NCI-H2196 treated with DMSO at 0.1 percent for 48 hours (cell line): ENCODE data around the gene SLC35E1.
"Not testable (repeated sequence)": the region's sequence is repeated elsewhere in the genome, so short reads cannot be mapped to it uniquely, and the experiment has no call there.

Source experiments
- DNase-seq: peaks from one replicate; lab custom pipeline; 2025; ENCODE audit not compliant: unreplicated experiment; lab: John Stamatoyannopoulos, UW

Gene SLC35E1

GRCh38 chr19:16551902-16552301 lies 20.3 kb downstream of the SLC35E1 start:
- not testable (repeated sequence) for DNase-seq

GRCh38 chr19:16548956-16549355 lies 23.3 kb downstream of the SLC35E1 start:
- DNase-seq, result no peak

GRCh38 chr19:16544473-16545231 lies 27.6 kb downstream of the SLC35E1 start:
- DNase-seq, result no peak

DNA sequence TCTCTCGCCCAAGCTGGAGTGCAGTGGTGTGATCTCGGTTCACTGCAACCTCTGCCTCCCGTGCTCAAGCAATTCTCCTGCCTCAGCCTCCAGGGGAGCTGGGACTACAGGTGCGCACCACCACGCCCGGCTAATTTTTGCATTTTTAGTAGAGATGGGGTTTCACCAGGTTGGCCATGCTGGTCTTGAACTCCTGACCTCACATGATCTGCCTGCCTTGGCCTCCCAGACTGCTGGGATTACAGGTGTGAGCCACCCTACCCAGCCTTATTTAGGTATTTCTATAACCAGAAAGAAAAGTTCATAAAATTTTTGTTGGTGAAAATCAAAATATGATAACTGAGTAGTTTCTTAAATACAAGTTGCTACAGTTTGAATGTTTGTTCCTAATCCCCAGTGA lies 28.5 kb downstream of the SLC35E1 start:
- not testable (repeated sequence) for DNase-seq

GRCh38 chr19:16542910-16543472 lies 29.2 kb downstream of the SLC35E1 start:
- DNase-seq, result no peak

DNA sequence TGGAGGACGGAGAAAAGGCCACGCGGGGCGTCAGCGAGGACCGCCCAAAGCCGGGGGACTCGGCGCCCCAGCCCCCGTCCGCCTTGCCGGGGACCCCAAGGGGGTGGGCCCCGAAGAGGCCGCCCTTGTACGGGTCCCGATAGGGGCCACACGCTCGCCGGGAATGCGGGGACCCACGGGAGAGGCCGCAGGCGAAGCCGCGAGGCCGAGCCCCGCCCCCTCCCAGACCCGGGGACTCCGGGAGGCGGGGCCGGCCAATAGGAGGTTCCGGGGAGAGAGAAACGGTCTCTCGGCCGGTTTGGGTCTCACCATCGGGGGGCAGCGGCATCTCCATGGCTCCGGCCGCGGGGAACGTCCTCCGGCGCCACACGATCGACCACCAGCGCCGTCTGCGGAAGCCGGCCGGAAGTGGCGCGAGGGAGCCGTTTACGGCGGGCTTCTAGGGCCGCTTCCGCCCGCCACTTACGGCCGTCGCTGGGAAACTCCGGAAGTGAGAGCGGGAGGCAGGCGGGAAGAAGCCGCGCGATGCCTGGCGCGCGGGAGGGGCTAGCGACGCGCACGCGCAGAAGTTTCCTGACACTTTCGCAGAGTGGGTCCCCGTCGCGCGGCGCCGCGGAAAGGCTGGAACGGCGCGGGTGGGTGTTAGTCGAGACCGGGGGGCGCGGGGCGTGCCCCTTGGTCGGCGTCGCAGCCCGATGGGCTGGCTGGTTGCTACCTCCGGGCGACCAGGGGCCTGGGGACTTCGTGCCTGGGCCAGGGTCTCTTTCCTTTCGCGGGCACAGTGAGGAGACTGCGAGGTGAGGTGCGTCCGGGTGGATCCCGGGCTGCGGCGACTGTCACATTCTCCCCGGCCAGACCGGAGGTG lies 29.9 kb downstream of the SLC35E1 start, which contains the start of gene CHERP:
Gene CHERP, minus strand, starts transcription at position 393 of the 865 bp plus-strand sequence. Its CDS starts 59 bp downstream, at position 334.
- DNase-seq, result peak; percentile 90

- no peak for DNase-seq
These were observed 30.6 kb downstream of the SLC35E1 start for GRCh38 chr19:16541526-16542044.

DNA sequence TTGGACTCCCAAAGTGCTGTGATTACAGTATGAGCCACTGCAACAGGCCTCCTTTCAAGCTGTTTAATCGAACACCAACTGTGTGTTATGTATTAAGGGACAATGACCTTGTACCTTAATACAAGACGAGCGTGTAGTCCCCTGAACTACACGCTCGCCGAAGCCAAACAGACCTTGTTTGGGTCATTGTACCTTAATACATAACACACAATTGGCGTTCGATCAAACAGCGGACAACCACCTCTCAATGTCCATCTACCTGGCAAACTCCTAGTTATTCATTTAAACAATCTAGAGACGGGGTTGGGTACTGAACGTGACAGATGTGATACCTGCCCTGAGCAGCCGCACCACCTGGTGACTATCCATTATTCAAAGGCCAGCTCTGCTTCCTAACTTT lies 31.3 kb downstream of the SLC35E1 start:
- no peak for DNase-seq

DNA sequence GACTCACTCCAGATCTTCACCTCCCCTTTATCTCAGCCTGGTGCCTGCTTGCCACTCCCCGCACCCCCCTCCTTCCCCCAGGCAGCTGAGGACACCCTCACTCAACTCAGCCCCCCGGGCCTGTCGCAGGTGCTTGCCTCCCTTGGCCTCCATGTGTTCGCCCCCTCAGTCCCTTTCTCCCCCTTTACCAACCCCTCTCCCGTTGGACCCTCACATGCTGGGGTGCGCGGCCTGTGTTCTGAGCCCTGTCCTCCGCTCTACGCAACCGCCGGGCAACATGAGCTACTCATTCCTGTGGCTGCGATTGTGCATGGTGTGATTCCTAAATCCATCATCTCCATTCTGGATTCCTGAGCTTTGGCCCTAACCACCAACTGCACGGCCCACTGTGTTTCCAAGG lies 35.1 kb downstream of the SLC35E1 start:
- DNase-seq, result no peak

DNA sequence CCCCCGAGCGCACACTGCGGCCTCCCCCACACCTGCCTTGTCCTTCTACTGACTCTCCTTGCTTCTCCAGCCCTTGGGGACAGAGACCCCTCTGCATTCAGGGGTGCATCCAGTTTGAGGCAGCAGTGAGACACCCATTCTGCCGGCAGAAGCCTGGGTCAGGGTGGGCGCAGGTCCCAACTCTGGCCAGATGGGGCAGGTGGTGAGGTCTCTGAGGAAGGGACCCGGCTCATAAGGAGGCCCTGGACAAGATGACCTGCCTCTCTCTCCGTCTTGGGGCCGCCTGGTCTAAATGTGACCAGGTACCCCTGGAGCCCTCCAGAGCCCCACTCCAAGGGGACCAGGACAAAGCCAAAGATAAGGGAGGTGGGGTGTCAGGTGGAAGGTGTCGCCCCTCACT lies 36.1 kb downstream of the SLC35E1 start:
- DNase-seq, result no peak

DNA sequence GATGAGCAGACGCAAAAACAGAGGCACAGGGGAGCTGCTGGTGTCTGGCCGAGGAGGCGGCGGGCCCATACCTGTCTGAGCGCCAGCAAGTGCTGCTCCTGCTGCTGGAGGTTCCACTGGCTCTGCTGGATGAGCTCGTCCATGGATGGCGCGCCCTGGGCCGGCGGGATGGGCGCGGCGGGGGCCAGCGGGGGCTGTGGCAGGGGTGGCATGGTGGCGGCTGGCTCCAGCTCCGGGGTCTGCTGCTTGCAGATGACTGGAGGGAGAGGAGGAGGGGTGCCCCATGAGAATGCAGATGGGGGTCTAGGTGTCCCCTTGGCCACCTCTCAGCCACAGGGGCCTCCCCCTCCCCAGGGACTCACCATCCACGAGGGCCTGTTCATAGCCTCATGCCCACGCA lies 36.8 kb downstream of the SLC35E1 start:
- no peak for DNase-seq

DNA sequence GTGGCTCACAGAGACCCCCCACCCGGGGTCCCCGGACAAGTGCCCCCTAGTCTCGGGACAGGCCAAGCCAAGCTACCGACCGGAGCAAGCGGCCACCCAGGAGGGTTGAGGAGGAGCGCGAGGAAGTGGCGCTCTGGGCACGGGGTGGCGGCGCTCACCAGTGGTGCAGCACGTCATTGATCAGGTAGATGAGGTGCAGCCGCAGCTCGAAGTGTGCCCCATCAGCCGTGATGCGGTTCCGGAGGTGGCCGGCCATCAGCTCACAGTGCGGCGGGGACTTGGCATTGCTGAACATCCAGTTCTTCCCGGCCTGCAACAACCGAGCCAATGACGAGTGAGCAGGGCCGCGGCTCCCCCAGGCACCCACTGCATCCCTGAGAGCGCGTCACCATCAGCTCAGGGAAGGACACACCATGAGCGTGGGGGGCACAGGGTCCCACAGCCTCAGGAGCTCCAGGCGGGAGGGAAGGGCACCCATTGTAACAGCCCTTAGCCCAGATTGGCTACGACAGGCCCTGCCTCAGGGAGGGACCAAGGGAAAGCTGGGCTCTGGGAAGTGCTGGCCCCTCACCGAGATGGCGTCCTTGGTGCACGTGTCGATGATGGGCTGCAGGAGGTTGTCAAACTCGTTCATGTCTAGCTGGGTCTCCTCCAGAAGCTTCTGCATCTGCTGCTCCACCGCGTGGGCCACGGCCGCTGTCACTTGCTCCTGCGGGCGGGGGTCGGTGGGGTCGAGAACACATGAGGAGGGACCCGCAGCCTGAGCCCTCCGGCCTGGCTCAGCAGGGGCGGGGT lies 39.6 kb downstream of the SLC35E1 start:
- DNase-seq, result no peak

DNA sequence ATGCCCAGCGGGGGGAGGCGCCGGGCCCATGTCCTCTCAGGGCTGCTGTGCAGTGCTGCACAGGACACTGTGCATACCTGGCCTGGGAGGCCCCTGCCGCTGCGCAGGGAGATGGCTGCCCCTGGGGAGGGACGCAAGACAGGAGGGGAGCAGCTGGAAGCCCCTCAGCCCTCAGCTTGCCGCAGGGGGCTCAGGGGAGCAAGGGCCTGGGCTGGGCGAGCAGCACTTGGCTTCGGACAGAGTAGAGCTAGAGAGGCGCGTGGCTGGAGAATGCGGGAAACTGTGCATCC lies 40.9 kb downstream of the SLC35E1 start:
- no peak for DNase-seq

DNA sequence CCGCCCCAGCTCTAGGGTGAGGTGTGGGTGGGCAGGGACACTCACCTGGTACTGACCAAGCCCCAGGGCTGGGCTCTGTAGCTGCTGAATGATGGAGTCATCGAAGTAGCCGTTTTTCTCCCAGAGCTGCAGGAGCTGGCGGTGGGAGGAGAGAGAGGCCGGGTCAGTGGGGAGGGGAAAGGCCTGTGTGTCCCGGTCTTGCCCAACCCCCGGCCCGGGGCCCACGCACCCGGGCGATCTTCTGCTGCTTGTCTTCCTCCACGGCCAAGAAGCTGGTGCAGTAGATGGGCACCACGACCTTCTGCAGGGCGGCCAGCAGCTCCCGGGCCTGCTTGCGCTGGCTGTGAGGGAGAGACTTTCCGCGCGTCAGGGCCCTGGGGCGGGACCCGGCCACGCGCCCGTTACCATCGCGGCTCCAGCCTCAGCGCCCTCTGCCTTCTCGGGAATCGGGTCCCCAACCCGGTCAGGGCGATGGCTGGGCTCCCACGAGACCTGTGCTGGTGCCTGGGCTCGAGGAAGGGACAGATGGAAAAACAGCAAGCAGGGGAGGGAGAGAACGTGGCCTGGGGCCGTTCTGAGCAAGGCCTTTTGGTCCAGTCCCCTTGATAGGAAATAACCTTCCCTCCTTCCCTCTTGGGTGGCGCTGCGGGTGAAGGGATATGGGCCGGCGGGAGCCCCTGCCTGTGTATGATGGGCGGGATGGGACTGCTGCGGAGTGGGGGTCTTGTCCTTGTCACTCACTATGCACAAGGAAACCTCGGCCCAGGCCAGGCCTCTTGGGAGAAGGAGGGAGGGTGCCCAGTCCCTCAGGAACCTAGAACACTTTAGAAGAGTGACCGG lies 41.5 kb downstream of the SLC35E1 start:
- DNase-seq, result no peak

DNA sequence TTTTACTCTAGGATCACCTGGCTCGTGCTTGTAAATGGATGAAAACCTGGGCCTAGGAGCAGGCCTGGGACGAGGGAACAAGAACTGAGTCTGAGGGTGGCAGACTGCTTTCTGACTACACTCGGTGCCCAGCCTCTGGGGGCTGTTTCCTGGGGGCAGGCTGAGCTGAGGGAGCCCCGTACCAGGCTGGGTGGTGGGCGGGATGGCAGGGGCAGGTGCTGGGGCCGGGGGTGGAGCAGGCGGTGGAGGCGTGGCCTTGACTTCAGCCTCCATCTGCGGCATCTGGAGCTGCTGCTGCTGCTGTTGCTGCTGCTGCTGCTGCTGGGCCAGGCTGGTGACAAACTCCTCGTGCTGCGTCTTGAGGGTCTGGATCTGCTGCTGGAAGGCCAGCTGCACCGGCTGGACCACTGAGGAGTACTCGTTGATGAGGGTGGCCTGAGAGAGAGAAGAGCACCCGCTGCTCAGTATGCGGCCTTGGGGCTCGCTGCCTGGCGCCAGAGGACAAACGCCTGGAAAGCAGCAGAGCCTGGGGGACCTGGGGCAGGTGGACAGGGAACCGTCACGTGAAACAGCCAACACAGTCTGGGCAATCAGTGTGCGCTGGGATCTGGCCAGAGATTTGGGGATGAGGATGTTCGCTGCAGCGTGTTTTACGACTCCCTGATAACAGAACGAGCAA lies 42.6 kb downstream of the SLC35E1 start:
- DNase-seq, result no peak

DNA sequence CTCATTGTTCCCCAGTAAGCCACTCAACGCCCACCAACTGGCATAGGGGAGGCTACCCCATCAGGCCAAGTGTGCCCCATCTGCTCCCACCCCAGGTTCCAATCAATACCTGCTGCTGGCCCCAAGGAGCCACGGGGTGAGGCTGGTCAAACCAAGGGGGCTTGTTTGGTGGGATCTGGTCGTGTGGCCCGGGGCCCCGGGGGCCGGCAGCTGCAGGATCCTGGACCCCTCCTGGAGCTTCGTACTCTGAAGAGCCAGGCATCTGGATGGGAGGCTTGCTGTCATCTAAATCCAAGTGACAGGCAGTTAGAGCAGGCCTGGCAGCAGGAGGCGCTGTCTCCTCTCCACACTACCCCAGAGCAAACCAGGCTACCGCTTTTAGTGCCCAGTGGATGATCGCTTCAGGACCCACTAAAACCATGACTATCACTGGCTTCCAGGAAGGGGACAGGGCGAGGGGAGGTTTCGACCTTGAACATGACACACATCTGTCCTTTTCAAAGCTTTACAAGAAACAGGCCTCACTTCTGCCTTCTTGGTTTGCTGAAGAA lies 44.2 kb downstream of the SLC35E1 start:
- DNase-seq, result no peak

- DNase-seq, result no peak
These were observed 44.8 kb downstream of the SLC35E1 start for GRCh38 chr19:16527334-16527935.

GRCh38 chr19:16525751-16526481 lies 46.3 kb downstream of the SLC35E1 start:
- DNase-seq, result peak; percentile 32
